NCI-H2029 (cell line): Measurements from ENCODE around the gene CHST1.

Source experiments
- DNase-seq: peaks from one replicate; lab custom pipeline; 2025; lab: John Stamatoyannopoulos, UW

Gene CHST1

DNA sequence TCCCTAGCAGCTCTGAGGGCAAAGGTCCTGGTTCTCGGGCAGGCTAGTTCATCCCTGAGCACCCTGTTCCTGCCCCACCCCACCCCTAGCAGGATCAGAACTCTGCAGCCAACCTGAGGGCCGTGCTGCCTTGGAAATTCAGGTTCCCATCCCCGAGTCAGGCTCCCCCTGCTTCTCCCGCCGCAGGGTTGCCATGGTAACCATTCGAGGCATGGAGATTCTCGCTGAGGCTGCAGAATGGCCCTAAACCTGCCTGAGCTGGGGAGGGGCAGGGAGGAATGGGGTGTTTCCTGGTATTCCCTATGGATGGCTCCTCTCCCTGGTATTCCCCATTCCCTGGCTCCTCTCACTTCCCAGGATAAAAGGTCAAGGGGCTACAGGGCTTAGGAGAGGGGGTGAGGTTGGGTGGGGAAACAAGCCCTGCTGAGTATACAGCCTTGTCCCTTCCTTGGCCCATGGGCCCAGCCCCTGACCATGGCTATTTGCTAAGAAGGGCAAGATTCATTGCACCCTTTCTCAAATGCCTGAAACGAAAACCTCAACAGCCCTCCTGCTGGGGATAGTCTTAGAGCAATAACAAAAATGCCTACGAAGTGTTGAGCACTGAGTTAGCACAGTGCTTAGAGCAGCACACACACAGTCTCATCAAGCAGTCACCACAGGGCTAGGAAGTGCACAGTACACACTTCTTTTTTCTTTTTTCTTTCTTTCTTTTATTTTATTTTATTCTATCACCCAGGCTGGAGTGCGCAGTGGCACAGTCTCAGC is 58.7 kb downstream of the CHST1 start:
- no peak for DNase-seq

DNA sequence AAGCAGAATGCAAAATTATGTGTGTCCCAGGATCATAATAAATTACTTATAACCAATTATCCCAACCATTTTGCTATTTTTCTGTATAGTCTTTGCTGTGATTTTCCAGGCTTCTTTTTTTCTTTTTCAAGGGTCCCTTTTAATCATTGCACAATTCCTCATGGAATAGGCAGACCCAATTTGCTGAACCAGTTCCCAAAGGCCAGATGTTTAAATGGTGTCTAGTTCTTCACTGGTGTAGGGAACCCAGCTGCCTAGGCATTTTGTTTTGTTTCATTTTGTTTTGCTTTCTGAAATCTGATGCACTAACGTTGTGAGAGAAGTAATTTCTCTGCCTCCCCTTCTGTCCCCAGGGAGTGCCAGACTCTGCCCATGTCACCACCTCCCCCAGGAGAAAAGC is 60.4 kb downstream of the CHST1 start:
- DNase-seq, result no peak

DNA sequence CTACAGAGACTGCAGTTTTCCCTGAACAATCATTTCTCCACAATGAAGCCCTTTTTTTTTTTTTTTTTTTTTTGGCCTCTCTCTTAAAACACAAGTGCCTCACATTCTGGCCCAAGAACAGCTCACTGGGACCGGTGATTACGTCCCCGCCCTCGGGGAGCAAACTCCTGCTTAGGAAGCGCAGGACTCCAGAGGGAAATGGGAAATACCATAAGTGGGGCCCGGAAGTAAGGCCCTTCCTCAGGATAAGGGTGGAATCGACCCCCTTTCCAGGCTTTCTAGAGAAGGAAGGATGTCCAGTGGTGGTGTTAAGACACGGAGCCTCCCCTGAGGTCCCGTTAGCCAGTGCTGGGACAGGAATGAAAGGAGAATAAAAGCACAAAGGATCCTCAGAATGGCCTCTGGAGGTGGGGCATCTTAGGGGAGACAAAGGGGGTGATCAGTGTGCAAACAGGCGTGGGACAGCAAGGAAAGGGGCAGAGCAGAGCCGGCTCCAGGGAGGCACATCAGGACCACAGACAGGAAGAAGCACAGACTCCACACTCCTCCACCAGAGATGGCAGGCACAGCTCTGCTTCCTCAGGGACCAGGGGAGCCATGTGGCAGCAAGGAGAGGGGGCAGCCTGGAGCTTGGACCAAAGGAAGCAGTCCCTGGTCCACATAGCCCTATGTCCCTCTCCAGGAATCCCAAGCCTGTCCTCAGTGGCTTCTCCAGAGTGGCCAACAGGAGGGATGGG is 61.3 kb downstream of the CHST1 start:
- no peak for DNase-seq

DNA sequence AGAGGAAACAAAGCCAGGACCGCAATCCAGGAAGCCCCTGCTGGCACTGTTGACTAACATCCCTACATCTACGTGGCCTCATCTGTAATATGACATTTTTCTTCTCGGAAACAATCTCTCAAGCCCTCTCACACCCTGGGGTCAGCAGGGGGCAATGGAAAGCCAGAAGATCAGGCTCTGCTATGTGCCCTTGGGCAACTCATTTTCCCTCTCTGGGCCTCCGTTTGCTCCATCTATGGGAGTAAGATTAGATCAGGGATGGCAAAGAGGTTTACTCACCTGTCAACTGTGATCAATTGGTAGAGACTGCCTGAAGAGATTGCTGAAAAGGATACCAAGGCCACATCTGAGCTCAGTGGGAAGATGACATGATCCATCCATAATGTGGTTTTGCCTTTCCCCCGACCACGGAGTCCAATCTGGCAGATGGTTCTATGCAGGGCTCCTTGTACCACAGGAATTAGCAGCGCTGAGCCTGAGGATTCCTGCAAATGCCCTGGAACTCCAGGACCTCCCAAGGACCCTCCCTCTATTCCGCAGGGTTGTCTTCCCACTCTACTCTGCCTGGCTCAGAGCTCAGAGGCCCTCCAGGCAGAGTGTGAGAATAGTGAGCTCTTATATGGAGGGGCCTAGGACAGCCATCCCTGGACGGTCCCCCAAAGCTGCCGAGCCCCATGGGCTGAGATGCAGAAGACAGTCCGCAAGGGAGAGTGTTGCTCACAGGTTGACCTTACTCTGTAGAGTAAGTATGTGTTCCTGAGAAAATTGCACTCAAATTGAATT is 66.1 kb downstream of the CHST1 start:
- no peak for DNase-seq
